H1 (cell line): ENCODE data around the gene TANC1. TPM values are rescaled to one million over a fixed set of nuclear protein-coding genes. Genes with fewer than 3 reads are reported as not detected.

Source experiments
- CTCF ChIA-PET: fragments of 300-600 bp; sonication (Branson Sonifier 250); formaldehyde crosslinking; loops from one replicate; lab custom pipeline; 2021; ENCODE audit not compliant: partially characterized antibody; lab: Charles Lee
- POLR2A ChIA-PET: fragments of 300-600 bp; sonication (Branson Sonifier 250); formaldehyde crosslinking; loops from one replicate; lab custom pipeline; 2021; ENCODE audit warnings: inconsistent platforms; ENCODE audit not compliant: partially characterized antibody; lab: Charles Lee
- DNase-seq, 2 experiments: peaks; one replicate each; pipeline versions ENCODE4 v3.0.0 to v3.0.0-alpha.2; 2010 to 2022; ENCODE audit warnings: low spot score in 2 of 2, low read depth in 1 of 2, mixed read lengths in 1 of 2
- FAIRE-seq: peaks from 2 replicates; lab custom pipeline; 2011; peaks lifted over from hg19 to GRCh38; lab: Jason Lieb, UNC
- H2AFZ ChIP-seq: 2 replicates; pipeline ENCODE4 v1.8.1; 2012; ENCODE audit warnings: low read length, inconsistent platforms
- H2AK5ac ChIP-seq: 2 replicates; pipeline ENCODE4 v1.6.1; 2013; ENCODE audit warnings: low read depth, low read length
- H2BK120ac ChIP-seq: replicated peaks from 2 replicates; pipeline ENCODE3; 2013; ENCODE audit warnings: low read depth, low read length, inconsistent platforms
- H2BK12ac ChIP-seq: 2 replicates; pipeline ENCODE4 v1.6.1; 2013; ENCODE audit warnings: low read depth, low read length
- H2BK15ac ChIP-seq: 2 replicates; pipeline ENCODE4 v1.6.1; 2013; ENCODE audit warnings: low read length
- H2BK20ac ChIP-seq: 2 replicates; pipeline ENCODE4 v1.6.1; 2013; ENCODE audit warnings: low read length
- H2BK5ac ChIP-seq: 2 replicates; pipeline ENCODE4 v1.6.1; 2013; ENCODE audit warnings: low read depth, low read length
- H3K14ac ChIP-seq: 2 replicates; pipeline ENCODE4 v1.6.1; 2013; ENCODE audit warnings: inconsistent platforms; ENCODE audit not compliant: insufficient read length
- H3K18ac ChIP-seq: 2 replicates; pipeline ENCODE4 v1.6.1; 2013; ENCODE audit warnings: low read length; ENCODE audit errors: extremely low read depth
- H3K23ac ChIP-seq: 2 replicates; pipeline ENCODE4 v1.6.1; 2013; ENCODE audit warnings: inconsistent platforms; ENCODE audit not compliant: insufficient read length
- H3K23me2 ChIP-seq: 2 replicates; pipeline ENCODE4 v1.6.1; 2013; ENCODE audit warnings: low read depth, low read length
- H3K27ac ChIP-seq: 2 replicates; pipeline ENCODE4 v1.6.1; 2011; ENCODE audit warnings: low read depth, low read length, inconsistent platforms
- H3K27me3 ChIP-seq, 4 experiments: replicated peaks in 1 of 4; 1 replicate in 1 of 4; 2 replicates in 3 of 4; pipeline versions ENCODE4 v1.6.1 to v1.8.1; 2011 to 2013; ENCODE audit warnings: low read length in 3 of 4, mild to moderate bottlenecking in 3 of 4, inconsistent platforms in 2 of 4, mixed read lengths in 2 of 4, moderate library complexity in 1 of 4; ENCODE audit not compliant: control insufficient read depth in 3 of 4, insufficient read depth in 3 of 4; ENCODE audit errors: extremely low read depth in 1 of 4
- H3K36me3 ChIP-seq, 4 experiments: 2 replicates each; pipeline versions ENCODE4 v1.6.1 to v1.8.1; 2011 to 2013; ENCODE audit warnings: mild to moderate bottlenecking in 4 of 4, low read length in 3 of 4, moderate library complexity in 2 of 4, control low read depth in 1 of 4, inconsistent platforms in 1 of 4; ENCODE audit not compliant: insufficient read depth in 4 of 4, control insufficient read depth in 2 of 4
- H3K4ac ChIP-seq: replicated peaks from 2 replicates; pipeline ENCODE3; 2013; ENCODE audit warnings: low read length, low read depth, mixed read lengths, inconsistent platforms; ENCODE audit not compliant: insufficient read length
- H3K4me1 ChIP-seq, 4 experiments: replicated peaks in 1 of 4; 1 replicate in 1 of 4; 2 replicates in 3 of 4; pipeline versions ENCODE4 v1.6.1 to v1.8.1; 2011 to 2013; ENCODE audit warnings: low read length in 3 of 4, inconsistent platforms in 2 of 4, mixed read lengths in 1 of 4; ENCODE audit not compliant: insufficient read depth in 4 of 4, control insufficient read depth in 3 of 4
- H3K4me2 ChIP-seq, 2 experiments: 2 replicates each; pipeline versions ENCODE4 v1.6.1 to v1.8.1; 2011 to 2013; ENCODE audit warnings: low read depth in 2 of 2, low read length in 2 of 2, control low read depth in 1 of 2, inconsistent platforms in 1 of 2, mild to moderate bottlenecking in 1 of 2; ENCODE audit not compliant: insufficient read depth in 1 of 2
- H3K4me3 ChIP-seq, 4 experiments: fragments of 200-600, 300-600 bp in 1 of 4; sonication (generic), shearing (Covaris generic), sonication (Bioruptor Twin) in 1 of 4; 2 replicates each; pipeline versions ENCODE4 v1.5.1 to v1.8.1; 2011 to 2016; ENCODE audit warnings: low read length in 4 of 4, low read depth in 3 of 4, control low read depth in 2 of 4, inconsistent platforms in 2 of 4, mild to moderate bottlenecking in 2 of 4, mixed read lengths in 1 of 4, moderate library complexity in 1 of 4; ENCODE audit not compliant: insufficient read depth in 2 of 4; ENCODE audit errors: extremely low read depth in 1 of 4
- H3K56ac ChIP-seq: replicated peaks from 2 replicates; pipeline ENCODE3; 2013; ENCODE audit warnings: low read depth, mild to moderate bottlenecking, mixed read lengths, low read length, inconsistent platforms; ENCODE audit not compliant: insufficient read length
- H3K79me1 ChIP-seq: 2 replicates; pipeline ENCODE4 v1.6.1; 2013; ENCODE audit warnings: low read depth, low read length, control low read depth
- H3K79me2 ChIP-seq, 2 experiments: 2 replicates each; pipeline versions ENCODE4 v1.6.1 to v1.8.1; 2012 to 2013; ENCODE audit warnings: low read length in 2 of 2, mild to moderate bottlenecking in 2 of 2, inconsistent platforms in 1 of 2; ENCODE audit not compliant: insufficient read depth in 2 of 2, control insufficient read depth in 1 of 2
- H3K9ac ChIP-seq, 4 experiments: replicated peaks in 1 of 4; 1 replicate in 1 of 4; 2 replicates in 3 of 4; pipeline versions ENCODE4 v1.6.1 to v1.8.1; 2011 to 2013; ENCODE audit warnings: low read depth in 3 of 4, low read length in 3 of 4, control low read depth in 2 of 4, mild to moderate bottlenecking in 2 of 4, moderate library complexity in 2 of 4, inconsistent platforms in 1 of 4; ENCODE audit errors: extremely low read depth in 1 of 4
- H3K9me3 ChIP-seq, 2 experiments: 2 replicates each; pipeline versions ENCODE4 v1.6.1 to v1.8.1; 2012 to 2013; ENCODE audit warnings: mild to moderate bottlenecking in 2 of 2, moderate library complexity in 2 of 2, control low read depth in 1 of 2, inconsistent platforms in 1 of 2, low read depth in 1 of 2, low read length in 1 of 2, mixed read lengths in 1 of 2; ENCODE audit not compliant: insufficient read depth in 2 of 2
- H4K20me1 ChIP-seq, 2 experiments: replicated peaks in 1 of 2; 2 replicates each; pipeline versions ENCODE3 to v1.8.1; 2011 to 2013; ENCODE audit warnings: inconsistent platforms in 2 of 2, low read length in 2 of 2, mild to moderate bottlenecking in 1 of 2; ENCODE audit not compliant: insufficient read depth in 2 of 2, control insufficient read depth in 1 of 2
- H4K5ac ChIP-seq: 2 replicates; pipeline ENCODE4 v1.6.1; 2013; ENCODE audit warnings: low read length, low read depth, mixed read lengths, inconsistent platforms; ENCODE audit not compliant: insufficient read length
- H4K8ac ChIP-seq: 2 replicates; pipeline ENCODE4 v1.8.0; 2013; ENCODE audit warnings: mild to moderate bottlenecking, moderate library complexity, low read length, inconsistent platforms; ENCODE audit not compliant: insufficient read depth; ENCODE audit errors: extremely low read depth
- H4K91ac ChIP-seq: replicated peaks from 2 replicates; pipeline ENCODE3; 2013; ENCODE audit warnings: low read length, mixed read lengths, inconsistent platforms; ENCODE audit not compliant: insufficient read length
- BCL11A ChIP-seq, 2 experiments: IDR thresholded peaks; one replicate each; pipeline ENCODE4 v1.6.1; 2011; ENCODE audit warnings: low read depth in 2 of 2, low read length in 2 of 2, mild to moderate bottlenecking in 2 of 2
- BRCA1 ChIP-seq: IDR thresholded peaks from 2 replicates; pipeline ENCODE4 v1.6.1; 2012; ENCODE audit warnings: low read depth, low read length, improper control_type of control experiment
- CHD1 ChIP-seq: IDR thresholded peaks from 2 replicates; pipeline ENCODE4 v1.6.1; 2012; ENCODE audit warnings: low read depth, low read length, improper control_type of control experiment
- CTBP2 ChIP-seq: IDR thresholded peaks from 2 replicates; pipeline ENCODE4 v1.7.0; 2011; ENCODE audit warnings: borderline replicate concordance, mild to moderate bottlenecking, moderate library complexity, mixed read lengths, low read length; ENCODE audit not compliant: insufficient read depth, insufficient read length
- PHF8 ChIP-seq: fragments of 200-600 bp; sonication (generic); conservative IDR thresholded peaks from 2 replicates; pipeline ENCODE4 v1.7.1; 2012; ENCODE audit warnings: low read depth, mild to moderate bottlenecking, inconsistent platforms, low read length, moderate library complexity
- POU5F1 ChIP-seq: IDR thresholded peaks from 2 replicates; pipeline ENCODE4 v1.6.1; 2011; ENCODE audit warnings: low read depth, mild to moderate bottlenecking, low read length, moderate library complexity
- RBBP5 ChIP-seq: IDR thresholded peaks from 2 replicates; pipeline ENCODE4 v1.7.1; 2012; ENCODE audit warnings: low read depth, mild to moderate bottlenecking, inconsistent platforms, low read length, moderate library complexity, borderline replicate concordance
- SIRT6 ChIP-seq: IDR thresholded peaks from one replicate; pipeline ENCODE4 v1.7.1; 2012; ENCODE audit warnings: low read length, inconsistent platforms
- SRF ChIP-seq: IDR thresholded peaks from 2 replicates; pipeline ENCODE4 v1.6.1; 2011; ENCODE audit warnings: mild to moderate bottlenecking, low read depth, low read length, moderate library complexity
- TCF12 ChIP-seq: IDR thresholded peaks from 2 replicates; pipeline ENCODE4 v1.6.1; 2011; ENCODE audit warnings: low read depth, mild to moderate bottlenecking, low read length
- ZNF274 ChIP-seq: IDR thresholded peaks from 2 replicates; pipeline ENCODE4 v1.7.0; 2012; ENCODE audit warnings: low read length, borderline replicate concordance; ENCODE audit errors: extremely low read depth
- polyA plus RNA-seq, 7 experiments: library from polyadenylated mRNA; depleted of rRNA in 3 of 7; stranded (reverse) in 5 of 7; unstranded in 2 of 7; fragments of >200 nt in 5 of 7; fragments of 200-250 nt in 2 of 7; gene quantifications; 1 replicate in 5 of 7; 2 replicates in 1 of 7; 4 replicates in 1 of 7; pipeline versions ENCODE4 v1.2.1 to v1.2.3, GENCODE V29; 2011 to 2013; ENCODE audit warnings: missing spikeins in 2 of 7, mixed read lengths in 2 of 7
- total RNA-seq: library from RNA; stranded (reverse); fragmentation: NEBNext Ultra II Directional; extraction: Animal tissue kit (Norgen Biotek cat#: 25700); gene quantifications from 2 replicates; pipeline ENCODE4 v1.2.1, GENCODE V29; 2021
- TF ChIP-seq, protein P1 (sequence below): IDR thresholded peaks from 2 replicates; pipeline ENCODE4 v1.6.1; 2012; ENCODE audit warnings: low read length, inconsistent platforms

The TANC1 gene
- total and polyA plus RNA-seq, 2 of the 8 experiments (the other 6 are each of a cell fraction or from before 2014, with no cell fraction given): 4.1 to 7.6 TPM

DNA sequence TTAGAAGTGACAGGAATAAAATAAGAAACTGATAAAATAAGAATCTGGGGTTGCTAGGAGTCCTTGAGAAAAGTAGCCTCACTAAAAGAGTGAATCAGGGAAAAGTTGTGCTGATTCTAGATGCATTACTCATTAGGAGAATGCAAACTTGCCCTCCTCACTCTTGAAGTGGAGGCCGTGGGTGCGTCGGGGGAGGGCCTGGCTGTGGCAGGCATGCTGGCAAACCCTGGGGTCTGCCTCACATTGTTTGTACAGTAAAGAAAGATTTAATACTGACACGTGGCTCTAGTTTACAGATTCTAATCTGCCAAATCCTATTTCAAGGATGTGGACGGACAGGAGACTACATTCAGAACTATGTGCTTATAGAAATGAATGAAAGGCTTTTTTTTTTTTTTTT, 41.9 kb downstream of the TANC1 start (continued):
- no peak for TF ChIP-seq TCF12

DNA sequence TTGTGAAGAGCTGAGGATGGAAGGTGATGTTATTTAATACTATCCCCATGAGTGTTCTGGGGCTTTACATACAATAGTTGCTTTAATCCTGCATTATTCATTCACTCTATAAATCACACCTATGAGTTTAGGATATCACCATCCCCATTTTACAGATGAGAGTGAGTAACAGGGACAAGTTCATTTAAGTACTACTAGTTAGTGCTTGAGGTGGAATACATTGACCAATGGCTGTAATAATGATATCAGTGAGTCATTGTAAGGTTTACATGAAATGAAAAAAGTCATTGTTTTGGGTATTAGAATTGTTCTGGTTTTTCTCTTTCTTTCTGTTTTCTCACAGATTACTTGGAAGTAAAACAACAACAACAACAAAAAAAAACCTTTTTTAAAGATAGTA, 42.5 kb downstream of the TANC1 start:
- Histone ChIP-seq H2BK15ac (no peak overlapping the region), H3K27ac (no peak overlapping the region), H3K36me3 (no peaks in the 10 kb centered on the region), H3K23me2 (no peaks in the 10 kb centered on the region), H4K91ac (no peak overlapping the region), H3K4ac (no peak overlapping the region), H3K4me1 (peaks cover 0 to 3% (median 0%) of the 10 kb centered on the region in 4 experiments; a peak in 3 of 7 replicates), H4K20me1 (peaks cover 0 to 2% of the 10 kb centered on the region in 2 experiments), H3K27me3 (no peaks in the 10 kb centered on the region), H3K79me2 (no peaks in the 10 kb centered on the region), H3K9ac (no peak overlapping the region), H2AFZ (no peak overlapping the region), H3K4me3 (no peak overlapping the region), H3K18ac (no peak overlapping the region), H3K14ac (no peak overlapping the region), H2BK20ac (no peak overlapping the region), H2AK5ac (no peak overlapping the region), H3K79me1 (no peaks in the 10 kb centered on the region), H3K56ac (no peak overlapping the region), H2BK120ac (no peak overlapping the region), H3K4me2 (no peak overlapping the region), H3K9me3 (peaks cover 14 to 15% of the 10 kb centered on the region in 2 experiments; a peak in 3 of 4 replicates), H4K8ac (no peak overlapping the region), H2BK12ac (no peak overlapping the region), H4K5ac (no peak overlapping the region), H2BK5ac (no peak overlapping the region), H3K23ac (no peak overlapping the region)
- CTCF ChIA-PET: interaction anchor here (2.1 kb wide), 1 partner anchor 15 kb away, joined by 7 read pairs; no protein-coding TSS in a partner anchor
- DNase-seq (no peak), FAIRE-seq (no peak)
- POLR2A ChIA-PET: no interaction called here
- no peak for TF ChIP-seq ZNF274
- no peak for TF ChIP-seq CHD1
- TF ChIP-seq, protein P1, sequence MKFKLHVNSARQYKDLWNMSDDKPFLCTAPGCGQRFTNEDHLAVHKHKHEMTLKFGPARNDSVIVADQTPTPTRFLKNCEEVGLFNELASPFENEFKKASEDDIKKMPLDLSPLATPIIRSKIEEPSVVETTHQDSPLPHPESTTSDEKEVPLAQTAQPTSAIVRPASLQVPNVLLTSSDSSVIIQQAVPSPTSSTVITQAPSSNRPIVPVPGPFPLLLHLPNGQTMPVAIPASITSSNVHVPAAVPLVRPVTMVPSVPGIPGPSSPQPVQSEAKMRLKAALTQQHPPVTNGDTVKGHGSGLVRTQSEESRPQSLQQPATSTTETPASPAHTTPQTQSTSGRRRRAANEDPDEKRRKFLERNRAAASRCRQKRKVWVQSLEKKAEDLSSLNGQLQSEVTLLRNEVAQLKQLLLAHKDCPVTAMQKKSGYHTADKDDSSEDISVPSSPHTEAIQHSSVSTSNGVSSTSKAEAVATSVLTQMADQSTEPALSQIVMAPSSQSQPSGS: no peak
- no peak for TF ChIP-seq BCL11A (IDR thresholded peaks at IDR 0.05; ENCODE audit: low read depth in 2 of 2, low read length in 2 of 2)
- TF ChIP-seq CTBP2: no peak
- no peak for TF ChIP-seq SIRT6
- no peak for TF ChIP-seq TCF12
- no peak for TF ChIP-seq POU5F1
- no peak for TF ChIP-seq PHF8
- no peak for TF ChIP-seq RBBP5
- TF ChIP-seq SRF: no peak
- no peak for TF ChIP-seq BRCA1
